ENCODE results near the gene ATP8A2.

DNA sequence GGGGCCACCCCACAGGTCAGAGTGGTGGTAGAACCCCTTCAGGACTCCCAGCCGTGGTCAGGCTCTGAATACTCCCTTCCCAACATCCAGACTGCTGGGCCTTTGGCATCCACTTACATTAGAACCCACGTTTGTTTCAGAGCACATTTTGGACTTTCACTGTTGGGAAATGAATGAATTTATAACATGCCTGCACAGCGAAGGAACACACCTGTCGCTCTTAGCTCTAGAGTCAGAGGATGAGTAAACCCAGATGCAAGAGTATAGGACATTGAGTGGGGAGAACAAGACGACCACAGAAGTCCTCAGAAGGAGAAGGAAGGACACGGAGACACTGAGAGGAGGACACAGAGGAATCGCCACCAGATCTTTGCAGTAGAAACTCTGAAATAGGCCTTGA, 649.1 kb downstream of the ATP8A2 start:
- TF ChIP-seq, protein P1, sequence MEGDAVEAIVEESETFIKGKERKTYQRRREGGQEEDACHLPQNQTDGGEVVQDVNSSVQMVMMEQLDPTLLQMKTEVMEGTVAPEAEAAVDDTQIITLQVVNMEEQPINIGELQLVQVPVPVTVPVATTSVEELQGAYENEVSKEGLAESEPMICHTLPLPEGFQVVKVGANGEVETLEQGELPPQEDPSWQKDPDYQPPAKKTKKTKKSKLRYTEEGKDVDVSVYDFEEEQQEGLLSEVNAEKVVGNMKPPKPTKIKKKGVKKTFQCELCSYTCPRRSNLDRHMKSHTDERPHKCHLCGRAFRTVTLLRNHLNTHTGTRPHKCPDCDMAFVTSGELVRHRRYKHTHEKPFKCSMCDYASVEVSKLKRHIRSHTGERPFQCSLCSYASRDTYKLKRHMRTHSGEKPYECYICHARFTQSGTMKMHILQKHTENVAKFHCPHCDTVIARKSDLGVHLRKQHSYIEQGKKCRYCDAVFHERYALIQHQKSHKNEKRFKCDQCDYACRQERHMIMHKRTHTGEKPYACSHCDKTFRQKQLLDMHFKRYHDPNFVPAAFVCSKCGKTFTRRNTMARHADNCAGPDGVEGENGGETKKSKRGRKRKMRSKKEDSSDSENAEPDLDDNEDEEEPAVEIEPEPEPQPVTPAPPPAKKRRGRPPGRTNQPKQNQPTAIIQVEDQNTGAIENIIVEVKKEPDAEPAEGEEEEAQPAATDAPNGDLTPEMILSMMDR (IDR thresholded peaks at IDR 0.05), result no peak
- TF ChIP-seq POLR2A (IDR thresholded peaks at IDR 0.05) (no peak), POLR2AphosphoS5 (IDR thresholded peaks at IDR 0.05) (no peak), EP300 (IDR thresholded peaks at IDR 0.05) (no peak)
